Measurements from ENCODE around the gene LRRN3. TPM values are rescaled to one million over a fixed set of nuclear protein-coding genes. Genes with fewer than 3 reads are reported as not detected.

The LRRN3 gene
- total and polyA plus RNA-seq, 10 of the 15 experiments (the other 5 are each of a cell fraction or from before 2014, with no cell fraction given) = 0.02 to 0.24 (median 0.11) TPM; not detected in 3

DNA sequence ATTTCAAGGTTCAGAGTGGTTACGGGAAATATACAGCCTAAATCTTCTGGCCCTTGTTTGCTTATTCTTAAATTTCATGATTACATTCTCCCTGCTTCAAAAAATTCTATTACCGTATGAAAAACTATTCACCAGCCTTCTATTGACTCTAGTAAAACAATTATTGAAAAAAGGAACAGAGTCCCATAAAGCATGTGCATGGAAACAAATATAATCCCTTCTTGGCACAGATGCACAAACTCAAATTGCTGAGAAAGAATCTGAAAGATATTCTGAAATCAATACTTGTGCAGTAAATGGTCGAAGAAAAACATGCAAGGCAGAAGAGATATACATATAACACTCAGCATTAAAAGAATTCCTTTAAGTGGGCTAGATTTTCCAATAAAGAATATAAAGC, 83.6 kb downstream of the LRRN3 start:
- H2AFZ ChIP-seq (ENCODE audit: control insufficient read depth, low read depth, low read length) = no peak overlapping the region
- no peak overlapping the region for H3K4me2 ChIP-seq (ENCODE audit: control insufficient read depth, insufficient read depth)
- ChIA-PET POLR2A (no interaction called here), SMC1A (ENCODE audit: uncharacterized antibody, unreplicated experiment) (interaction anchor here (1.0 kb wide), 2 partner anchors 36 to 45 kb away, joined by 3 to 5 read pairs; no protein-coding TSS in a partner anchor), RAD21 (ENCODE audit: unreplicated experiment) (no interaction called here), CTCF (no interaction called here)
- intact Hi-C loops (cut with micrococcal nuclease; ENCODE audit: unreplicated experiment) = no loop called here
- no peaks in the 10 kb centered on the region for H3K79me2 ChIP-seq (ENCODE audit: control insufficient read depth, insufficient read depth, low read length)
- H3K36me3 ChIP-seq (ENCODE audit: control insufficient read depth in 2 of 2, insufficient read depth in 2 of 2, low read length in 1 of 2) = no peaks in the 10 kb centered on the region
- no peak for ATAC-seq
- H4K20me1 ChIP-seq (ENCODE audit: control insufficient read depth, insufficient read depth) = no peaks in the 10 kb centered on the region
- no peak for DNase-seq (ENCODE audit: low read depth, low spot score)
- H3K27ac ChIP-seq (ENCODE audit: control insufficient read depth, insufficient read depth) = no peak overlapping the region
- no peak overlapping the region for H3K4me3 ChIP-seq
- no peak for FAIRE-seq
- no peak for TF ChIP-seq CEBPB (IDR thresholded peaks at IDR 0.05; ENCODE audit: borderline replicate concordance in 1 of 2, low read depth in 2 of 2, low read length in 2 of 2)
- TF ChIP-seq ZNF274 (IDR thresholded peaks at IDR 0.05; ENCODE audit: insufficient read depth, insufficient read length) = no peak
- no peak for TF ChIP-seq BCL3 (IDR thresholded peaks at IDR 0.05; ENCODE audit: borderline replicate concordance, insufficient read depth, low read depth, low read length, poor library complexity, severe bottlenecking)
- no peak for TF ChIP-seq SMAD5 (IDR thresholded peaks at IDR 0.05; ENCODE audit: low read depth)
- TF ChIP-seq NR2C1 (IDR thresholded peaks at IDR 0.05) = no peak
- BruUV-seq (replicated peaks) = no TSS peak
- no peaks in the 10 kb centered on the region for H3K27me3 ChIP-seq (replicated peaks in 1 of 2; ENCODE audit: control insufficient read depth in 2 of 2, insufficient read depth in 2 of 2, low read length in 1 of 2)
- H3K4me1 ChIP-seq (ENCODE audit: control insufficient read depth, insufficient read depth, low read length) = no peaks in the 10 kb centered on the region
- 90% methylated on average over 3 of the region's 3 CpGs for WGBS (ENCODE audit: insufficient coverage, insufficient replicate concordance, low lambda C conversion rate, missing lambda C conversion rate)
- in situ Hi-C loops (cut with MboI) = no loop called here
- H3K9ac ChIP-seq (ENCODE audit: control insufficient read depth, insufficient read depth, low read length) = no peak overlapping the region
- H3K9me3 ChIP-seq (replicated peaks; ENCODE audit: control insufficient read depth, insufficient read depth, low read length) = no peaks in the 10 kb centered on the region

All from GM12878 (cell line).